HEK293 (cell line): ENCODE data around the gene RRM1.

Source experiments
- CTCF ChIA-PET: fragments of 350-600 bp; formaldehyde crosslinking; extraction: SDS; loops from one replicate; lab custom pipeline; 2021; ENCODE audit warnings: antibody characterized with exemption; lab: Yijun Ruan, JAX
- POLR2A ChIA-PET: fragments of 300-600 bp; formaldehyde crosslinking; extraction: SDS; loops from one replicate; lab custom pipeline; 2020; ENCODE audit warnings: antibody characterized with exemption, inconsistent platforms; lab: Yijun Ruan, JAX
- H3K27ac ChIP-seq: fragments of 200-500 bp; sonication (Bioruptor generic); 2 replicates; pipeline ENCODE4 v1.5.1; 2014; ENCODE audit warnings: low read depth, low read length, control low read depth, inconsistent platforms; ENCODE audit errors: extremely low read depth
- H3K36me3 ChIP-seq, 2 experiments: fragments of 200-500 bp in 1 of 2; sonication (Bioruptor generic) in 1 of 2; 1 replicate in 1 of 2; 2 replicates in 1 of 2; pipeline ENCODE4 v1.5.1; 2014 to 2017; ENCODE audit warnings: inconsistent platforms in 2 of 2, low read length in 2 of 2; ENCODE audit not compliant: control insufficient read depth in 2 of 2, insufficient read depth in 1 of 2
- H3K4me1 ChIP-seq: fragments of 200-500 bp; sonication (Bioruptor generic); 2 replicates; pipeline ENCODE4 v1.5.1; 2014; ENCODE audit warnings: mild to moderate bottlenecking, low read length, inconsistent platforms; ENCODE audit not compliant: control insufficient read depth, insufficient read depth
- H3K4me3 ChIP-seq: 2 replicates; pipeline ENCODE4 v1.5.1; 2011; ENCODE audit warnings: low read depth, mild to moderate bottlenecking, control low read depth, low read length, moderate library complexity
- H3K9me3 ChIP-seq: fragments of 200-500 bp; sonication (Bioruptor generic); 2 replicates; pipeline ENCODE4 v1.5.1; 2014; ENCODE audit warnings: low read depth, low read length, inconsistent platforms; ENCODE audit not compliant: control insufficient read depth, insufficient read depth
- BCL11A ChIP-seq: fragments of 450-650 bp; formaldehyde crosslinking; IDR thresholded peaks from 2 replicates; pipeline ENCODE4 v1.5.1; 2016; ENCODE audit warnings: low read depth, missing biosample characterization, missing genetic modification characterization
- GLI4 ChIP-seq: fragments of 450-650 bp; formaldehyde crosslinking; IDR thresholded peaks from 2 replicates; pipeline ENCODE4 v1.5.1; 2016; ENCODE audit warnings: missing biosample characterization, missing genetic modification characterization
- KLF1 ChIP-seq: fragments of 450-650 bp; formaldehyde crosslinking; IDR thresholded peaks from 2 replicates; pipeline ENCODE4 v1.5.1; 2016; ENCODE audit warnings: missing biosample characterization, missing genetic modification characterization
- RBAK ChIP-seq: fragments of 450-650 bp; formaldehyde crosslinking; IDR thresholded peaks from 2 replicates; pipeline ENCODE4 v1.5.1; 2016; ENCODE audit warnings: missing biosample characterization, missing genetic modification characterization
- REPIN1 ChIP-seq: fragments of 450-650 bp; formaldehyde crosslinking; IDR thresholded peaks from 2 replicates; pipeline ENCODE4 v1.5.1; 2017; ENCODE audit warnings: missing biosample characterization, missing genetic modification characterization, low read depth
- WT1 ChIP-seq: fragments of 450-650 bp; formaldehyde crosslinking; IDR thresholded peaks from 2 replicates; pipeline ENCODE4 v1.5.1; 2016; ENCODE audit warnings: missing biosample characterization, missing genetic modification characterization
- YY2 ChIP-seq: fragments of 450-650 bp; formaldehyde crosslinking; IDR thresholded peaks from 2 replicates; pipeline ENCODE4 v1.5.1; 2016; ENCODE audit warnings: missing biosample characterization, missing genetic modification characterization
- ZBTB17 ChIP-seq: fragments of 450-650 bp; formaldehyde crosslinking; IDR thresholded peaks from 2 replicates; pipeline ENCODE4 v1.5.1; 2016; ENCODE audit warnings: missing biosample characterization, missing genetic modification characterization
- ZBTB7A ChIP-seq: fragments of 450-650 bp; formaldehyde crosslinking; IDR thresholded peaks from 2 replicates; pipeline ENCODE4 v1.5.1; 2016; ENCODE audit warnings: low read depth, missing biosample characterization, missing genetic modification characterization
- ZEB2 ChIP-seq: fragments of 450-650 bp; formaldehyde crosslinking; IDR thresholded peaks from 2 replicates; pipeline ENCODE4 v1.5.1; 2016; ENCODE audit warnings: missing biosample characterization, missing genetic modification characterization
- ZIC2 ChIP-seq: fragments of 450-650 bp; formaldehyde crosslinking; IDR thresholded peaks from 2 replicates; pipeline ENCODE4 v1.5.1; 2016; ENCODE audit warnings: missing biosample characterization, missing genetic modification characterization
- ZNF133 ChIP-seq: fragments of 450-650 bp; formaldehyde crosslinking; IDR thresholded peaks from 2 replicates; pipeline ENCODE4 v1.5.1; 2016; ENCODE audit warnings: missing biosample characterization, missing genetic modification characterization
- ZNF146 ChIP-seq: fragments of 450-650 bp; formaldehyde crosslinking; IDR thresholded peaks from 2 replicates; pipeline ENCODE4 v1.5.1; 2016; ENCODE audit warnings: missing biosample characterization, missing genetic modification characterization
- ZNF174 ChIP-seq: fragments of 450-650 bp; formaldehyde crosslinking; IDR thresholded peaks from 2 replicates; pipeline ENCODE4 v1.5.0; 2017; ENCODE audit warnings: missing biosample characterization, mild to moderate bottlenecking, missing genetic modification characterization
- ZNF202 ChIP-seq: fragments of 450-650 bp; formaldehyde crosslinking; IDR thresholded peaks from 2 replicates; pipeline ENCODE4 v1.5.1; 2016; ENCODE audit warnings: missing biosample characterization, missing genetic modification characterization, borderline replicate concordance
- ZNF211 ChIP-seq: fragments of 450-650 bp; formaldehyde crosslinking; IDR thresholded peaks from 2 replicates; pipeline ENCODE4 v1.5.1; 2016; ENCODE audit warnings: low read depth, missing biosample characterization, missing genetic modification characterization
- ZNF350 ChIP-seq: fragments of 450-650 bp; formaldehyde crosslinking; IDR thresholded peaks from 2 replicates; pipeline ENCODE4 v1.5.0; 2017; ENCODE audit warnings: missing biosample characterization, mild to moderate bottlenecking, missing genetic modification characterization
- ZNF48 ChIP-seq: fragments of 450-650 bp; formaldehyde crosslinking; IDR thresholded peaks from 2 replicates; pipeline ENCODE4 v1.5.1; 2016; ENCODE audit warnings: missing biosample characterization, missing genetic modification characterization
- ZNF501 ChIP-seq: fragments of 450-650 bp; formaldehyde crosslinking; IDR thresholded peaks from 2 replicates; pipeline ENCODE4 v1.5.1; 2016; ENCODE audit warnings: missing biosample characterization, missing genetic modification characterization
- ZNF561 ChIP-seq: fragments of 450-650 bp; IDR thresholded peaks from 2 replicates; pipeline ENCODE4 v1.5.1; 2018; ENCODE audit warnings: missing biosample characterization, missing genetic modification characterization, borderline replicate concordance
- ZNF585B ChIP-seq: fragments of 450-650 bp; formaldehyde crosslinking; IDR thresholded peaks from 2 replicates; pipeline ENCODE4 v1.5.1; 2016; ENCODE audit warnings: missing biosample characterization, missing genetic modification characterization
- ZNF645 ChIP-seq: fragments of 450-650 bp; formaldehyde crosslinking; IDR thresholded peaks from 2 replicates; pipeline ENCODE4; 2016; ENCODE audit warnings: missing biosample characterization, missing genetic modification characterization
- ZNF785 ChIP-seq: fragments of 450-650 bp; formaldehyde crosslinking; IDR thresholded peaks from 2 replicates; pipeline ENCODE4 v1.5.1; 2016; ENCODE audit warnings: missing biosample characterization, missing genetic modification characterization
- ZNF830 ChIP-seq: fragments of 450-650 bp; IDR thresholded peaks from 2 replicates; pipeline ENCODE4 v1.5.0; 2018; ENCODE audit warnings: missing biosample characterization, missing genetic modification characterization, low read depth, mild to moderate bottlenecking, moderate library complexity
- TF ChIP-seq, protein P1 (sequence below): fragments of 450-650 bp; formaldehyde crosslinking; IDR thresholded peaks from 2 replicates; pipeline ENCODE4 v1.5.1; 2016; ENCODE audit warnings: missing biosample characterization, missing genetic modification characterization
- TF ChIP-seq, protein P2 (sequence below): fragments of 450-650 bp; formaldehyde crosslinking; IDR thresholded peaks from 2 replicates; pipeline ENCODE4 v1.5.1; 2016; ENCODE audit warnings: missing biosample characterization, missing genetic modification characterization
- TF ChIP-seq, protein P3 (sequence below): fragments of 450-650 bp; formaldehyde crosslinking; IDR thresholded peaks from 2 replicates; pipeline ENCODE4 v1.5.1; 2017; ENCODE audit warnings: missing biosample characterization, missing genetic modification characterization

The RRM1 gene

DNA sequence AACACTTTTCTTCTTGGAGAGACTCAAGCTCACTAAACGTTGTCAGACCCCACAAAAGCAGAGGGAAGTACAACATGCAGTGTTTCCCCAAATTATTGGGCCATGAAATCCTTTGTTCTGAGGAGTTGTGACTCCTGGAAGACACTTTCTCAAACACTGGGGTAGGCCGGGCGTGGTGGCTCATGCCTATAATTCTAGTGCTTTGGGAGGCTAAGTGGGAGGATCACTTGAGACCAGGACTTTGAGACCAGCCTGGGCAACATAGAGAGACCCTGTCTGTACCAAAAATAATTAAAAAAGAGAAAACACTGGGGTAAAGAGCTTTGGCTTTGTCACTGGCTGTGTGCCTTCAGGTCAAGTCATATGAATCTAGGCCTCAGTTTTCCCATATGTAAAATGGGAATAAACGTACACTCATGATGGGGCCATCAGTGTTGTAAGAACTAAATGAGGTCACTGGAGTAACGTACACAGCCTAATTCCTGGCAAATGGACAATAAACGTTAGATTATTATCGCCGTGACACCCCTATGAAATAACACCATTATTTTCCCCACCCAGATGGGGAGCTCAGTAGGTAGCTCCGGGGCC lies 92.0 kb downstream of the RRM1 start (continued):
- TF ChIP-seq ZNF202 (tag by site-specific recombination): no peak
- TF ChIP-seq, protein P1, sequence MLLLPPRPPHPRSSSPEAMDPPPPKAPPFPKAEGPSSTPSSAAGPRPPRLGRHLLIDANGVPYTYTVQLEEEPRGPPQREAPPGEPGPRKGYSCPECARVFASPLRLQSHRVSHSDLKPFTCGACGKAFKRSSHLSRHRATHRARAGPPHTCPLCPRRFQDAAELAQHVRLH (tag by site-specific recombination): 0 out of 2 replicates have a peak, but pooled peaks have one; percentile 37

- H3K4me3 ChIP-seq: peak overlapping the region; percentile 64
- POLR2A ChIA-PET: interaction anchor here (1.1 to 2.2 kb wide), 2 partner anchors 353 to 420 kb away, joined by 3 to 8 read pairs; partner anchors contain the start of gene TRIM68
- no peaks in the 10 kb centered on the region for H3K36me3 ChIP-seq
- peak overlapping the region; percentile 64; the same call in 1 of the 2 replicates for H3K27ac ChIP-seq
- H3K9me3 ChIP-seq: no peaks in the 10 kb centered on the region
- no peaks in the 10 kb centered on the region for H3K4me1 ChIP-seq
- CTCF ChIA-PET: interaction anchor here (0.5 to 3.3 kb wide), 53 partner anchors 8 to 1213 kb away, joined by 3 to 111 read pairs (median 4); partner anchors contain the start of genes OR51D1, OR52B4, OR52M1 and TRIM21
- TF ChIP-seq, protein P2, sequence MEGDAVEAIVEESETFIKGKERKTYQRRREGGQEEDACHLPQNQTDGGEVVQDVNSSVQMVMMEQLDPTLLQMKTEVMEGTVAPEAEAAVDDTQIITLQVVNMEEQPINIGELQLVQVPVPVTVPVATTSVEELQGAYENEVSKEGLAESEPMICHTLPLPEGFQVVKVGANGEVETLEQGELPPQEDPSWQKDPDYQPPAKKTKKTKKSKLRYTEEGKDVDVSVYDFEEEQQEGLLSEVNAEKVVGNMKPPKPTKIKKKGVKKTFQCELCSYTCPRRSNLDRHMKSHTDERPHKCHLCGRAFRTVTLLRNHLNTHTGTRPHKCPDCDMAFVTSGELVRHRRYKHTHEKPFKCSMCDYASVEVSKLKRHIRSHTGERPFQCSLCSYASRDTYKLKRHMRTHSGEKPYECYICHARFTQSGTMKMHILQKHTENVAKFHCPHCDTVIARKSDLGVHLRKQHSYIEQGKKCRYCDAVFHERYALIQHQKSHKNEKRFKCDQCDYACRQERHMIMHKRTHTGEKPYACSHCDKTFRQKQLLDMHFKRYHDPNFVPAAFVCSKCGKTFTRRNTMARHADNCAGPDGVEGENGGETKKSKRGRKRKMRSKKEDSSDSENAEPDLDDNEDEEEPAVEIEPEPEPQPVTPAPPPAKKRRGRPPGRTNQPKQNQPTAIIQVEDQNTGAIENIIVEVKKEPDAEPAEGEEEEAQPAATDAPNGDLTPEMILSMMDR (tag by site-specific recombination): peak; percentile 96
- TF ChIP-seq KLF1 (tag by site-specific recombination) (peak; percentile 69), WT1 (tag by site-specific recombination) (no peak), ZIC2 (tag by site-specific recombination) (no peak), ZNF561 (tag by site-specific recombination) (0 out of 2 replicates have a peak, but pooled peaks have one; percentile 44), ZBTB7A (tag by site-specific recombination) (no peak), ZNF785 (tag by site-specific recombination) (no peak), ZNF133 (tag by site-specific recombination) (no peak), ZBTB17 (tag by site-specific recombination) (peak; percentile 67; the same call in 1 of the 2 replicates), ZNF585B (tag by site-specific recombination) (no peak), ZNF645 (tag by site-specific recombination) (no peak), ZNF350 (tag by site-specific recombination) (no peak), RBAK (tag by site-specific recombination) (no peak), ZNF830 (tag by site-specific recombination) (no peak), REPIN1 (tag by site-specific recombination) (no peak), GLI4 (tag by site-specific recombination) (no peak), ZNF211 (tag by site-specific recombination) (no peak), ZNF146 (tag by site-specific recombination) (no peak), BCL11A (tag by site-specific recombination) (no peak), ZNF48 (no peak), ZEB2 (tag by site-specific recombination) (no peak), YY2 (tag by site-specific recombination) (0 out of 2 replicates have a peak, but pooled peaks have one; percentile 10), ZNF501 (tag by site-specific recombination) (no peak), ZNF174 (no peak)
- TF ChIP-seq, protein P3, sequence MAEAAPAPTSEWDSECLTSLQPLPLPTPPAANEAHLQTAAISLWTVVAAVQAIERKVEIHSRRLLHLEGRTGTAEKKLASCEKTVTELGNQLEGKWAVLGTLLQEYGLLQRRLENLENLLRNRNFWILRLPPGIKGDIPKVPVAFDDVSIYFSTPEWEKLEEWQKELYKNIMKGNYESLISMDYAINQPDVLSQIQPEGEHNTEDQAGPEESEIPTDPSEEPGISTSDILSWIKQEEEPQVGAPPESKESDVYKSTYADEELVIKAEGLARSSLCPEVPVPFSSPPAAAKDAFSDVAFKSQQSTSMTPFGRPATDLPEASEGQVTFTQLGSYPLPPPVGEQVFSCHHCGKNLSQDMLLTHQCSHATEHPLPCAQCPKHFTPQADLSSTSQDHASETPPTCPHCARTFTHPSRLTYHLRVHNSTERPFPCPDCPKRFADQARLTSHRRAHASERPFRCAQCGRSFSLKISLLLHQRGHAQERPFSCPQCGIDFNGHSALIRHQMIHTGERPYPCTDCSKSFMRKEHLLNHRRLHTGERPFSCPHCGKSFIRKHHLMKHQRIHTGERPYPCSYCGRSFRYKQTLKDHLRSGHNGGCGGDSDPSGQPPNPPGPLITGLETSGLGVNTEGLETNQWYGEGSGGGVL: peak; percentile 47
Observed at GRCh38 chr11:4187055-4187988, 92.7 kb downstream of the RRM1 start.
